ENCODE measurements around the gene PGM1. TPM values are rescaled to one million over a fixed set of nuclear protein-coding genes. Genes with fewer than 3 reads are reported as not detected.

PGM1 gene
- total and polyA plus RNA-seq, 10 of the 15 experiments (the other 5 are each of a cell fraction or from before 2014, with no cell fraction given), result 22.5 to 72.6 (median 50.8) TPM

DNA sequence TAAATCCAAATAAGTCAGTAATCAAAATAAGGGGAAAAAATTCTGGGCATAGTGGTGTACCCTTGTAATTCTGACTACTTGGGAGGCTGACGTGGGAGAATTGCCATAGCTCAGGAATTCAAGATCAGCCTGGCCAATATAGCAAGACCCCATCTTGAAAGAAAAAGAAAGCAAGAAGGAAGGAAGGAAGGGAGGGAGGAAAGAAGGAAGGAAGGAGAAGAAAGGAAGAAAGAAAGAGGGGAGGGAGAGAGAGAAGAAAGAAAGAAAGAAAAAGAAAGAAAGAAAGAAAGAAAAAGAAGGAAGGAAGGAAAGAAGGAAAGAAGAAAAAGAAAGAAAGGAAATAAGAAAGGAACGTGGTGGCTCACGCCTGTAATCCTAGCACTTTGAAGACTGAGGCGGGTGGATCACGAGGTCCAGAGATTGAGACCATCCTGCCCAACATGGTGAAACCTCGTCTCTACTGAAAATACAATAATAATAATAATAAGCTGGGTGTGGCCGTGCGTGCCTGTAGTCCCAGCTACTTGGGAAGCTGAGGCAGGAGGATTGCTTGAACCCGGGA lies 116.1 kb downstream of the PGM1 start (continued):
- TF ChIP-seq BHLHE40 (IDR thresholded peaks at IDR 0.05; ENCODE audit: borderline replicate concordance in 1 of 2, low read depth in 2 of 2, low read length in 1 of 2), result no peak
- TF ChIP-seq, protein P1, sequence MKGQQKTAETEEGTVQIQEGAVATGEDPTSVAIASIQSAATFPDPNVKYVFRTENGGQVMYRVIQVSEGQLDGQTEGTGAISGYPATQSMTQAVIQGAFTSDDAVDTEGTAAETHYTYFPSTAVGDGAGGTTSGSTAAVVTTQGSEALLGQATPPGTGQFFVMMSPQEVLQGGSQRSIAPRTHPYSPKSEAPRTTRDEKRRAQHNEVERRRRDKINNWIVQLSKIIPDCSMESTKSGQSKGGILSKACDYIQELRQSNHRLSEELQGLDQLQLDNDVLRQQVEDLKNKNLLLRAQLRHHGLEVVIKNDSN (IDR thresholded peaks at IDR 0.05; ENCODE audit: borderline replicate concordance, extremely low read length, insufficient read depth, low read depth, low read length), result no peak
- TF ChIP-seq, protein P2, sequence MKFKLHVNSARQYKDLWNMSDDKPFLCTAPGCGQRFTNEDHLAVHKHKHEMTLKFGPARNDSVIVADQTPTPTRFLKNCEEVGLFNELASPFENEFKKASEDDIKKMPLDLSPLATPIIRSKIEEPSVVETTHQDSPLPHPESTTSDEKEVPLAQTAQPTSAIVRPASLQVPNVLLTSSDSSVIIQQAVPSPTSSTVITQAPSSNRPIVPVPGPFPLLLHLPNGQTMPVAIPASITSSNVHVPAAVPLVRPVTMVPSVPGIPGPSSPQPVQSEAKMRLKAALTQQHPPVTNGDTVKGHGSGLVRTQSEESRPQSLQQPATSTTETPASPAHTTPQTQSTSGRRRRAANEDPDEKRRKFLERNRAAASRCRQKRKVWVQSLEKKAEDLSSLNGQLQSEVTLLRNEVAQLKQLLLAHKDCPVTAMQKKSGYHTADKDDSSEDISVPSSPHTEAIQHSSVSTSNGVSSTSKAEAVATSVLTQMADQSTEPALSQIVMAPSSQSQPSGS (IDR thresholded peaks at IDR 0.05; ENCODE audit: low read length), result no peak
- TF ChIP-seq, protein P3, sequence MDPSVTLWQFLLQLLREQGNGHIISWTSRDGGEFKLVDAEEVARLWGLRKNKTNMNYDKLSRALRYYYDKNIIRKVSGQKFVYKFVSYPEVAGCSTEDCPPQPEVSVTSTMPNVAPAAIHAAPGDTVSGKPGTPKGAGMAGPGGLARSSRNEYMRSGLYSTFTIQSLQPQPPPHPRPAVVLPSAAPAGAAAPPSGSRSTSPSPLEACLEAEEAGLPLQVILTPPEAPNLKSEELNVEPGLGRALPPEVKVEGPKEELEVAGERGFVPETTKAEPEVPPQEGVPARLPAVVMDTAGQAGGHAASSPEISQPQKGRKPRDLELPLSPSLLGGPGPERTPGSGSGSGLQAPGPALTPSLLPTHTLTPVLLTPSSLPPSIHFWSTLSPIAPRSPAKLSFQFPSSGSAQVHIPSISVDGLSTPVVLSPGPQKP (IDR thresholded peaks at IDR 0.05; ENCODE audit: low read depth, low read length), result no peak
- TF ChIP-seq SP1 (IDR thresholded peaks at IDR 0.05; ENCODE audit: low read depth, low read length), result no peak
- TF ChIP-seq CBX5 (IDR thresholded peaks at IDR 0.05; ENCODE audit: low read depth), result no peak

Small RNA genes within 50 kb of the gene (small RNA-seq; reads per million reads assigned to genes)
- not detected for gene RF02105
- gene RF02106, result not detected
- gene RF02107, result not detected
- not detected for gene RF02108
- gene RF02109, result not detected
- gene RF02110, result not detected

Other genes with a start within 250 kb of the PGM1 start
- 17.1 and 29.3 TPM in 2 replicates for gene ALG6, start 225.8 kb upstream of the PGM1 start, total RNA-seq (2014; rRNA removed)
- gene ALG6, start 225.8 kb upstream of the PGM1 start, total RNA-seq (2014; rRNA removed; fragmentation: Illumina TruSeq; extraction: Trizol), result 16.8 and 17.1 TPM in 2 replicates
- gene ALG6, start 225.8 kb upstream of the PGM1 start, total RNA-seq (2021), result 12.2 and 13.8 TPM in 2 replicates
- 24.1 and 39.6 TPM in 2 replicates for gene ALG6, start 225.8 kb upstream of the PGM1 start, polyA plus RNA-seq (2011; rRNA removed)
- 17.0 and 20.6 TPM in 2 replicates for gene ALG6, start 225.8 kb upstream of the PGM1 start, polyA plus RNA-seq (2014; fragmentation: Illumina TruSeq; extraction: Trizol)
- 10 to 100 TPM; 13.8 to 20.2 TPM for gene ALG6, start 225.8 kb upstream of the PGM1 start, polyA plus RNA-seq (2014; fragmentation: Nextera tagmentation; extraction: Ambion mirVana)
- gene ALG6, start 225.8 kb upstream of the PGM1 start, polyA plus RNA-seq (2014; rRNA removed), result 12.4 and 15.2 TPM in 2 replicates
- 10 to 100 TPM; 25.2 to 28.5 TPM for gene ALG6, start 225.8 kb upstream of the PGM1 start, polyA plus RNA-seq (2016; fragmentation: Nextera tagmentation; extraction: Ambion mirVana)
- gene ITGB3BP, start 70.2 kb upstream of the PGM1 start, total RNA-seq (2014; rRNA removed), result 53.3 and 64.7 TPM in 2 replicates
- gene ITGB3BP, start 70.2 kb upstream of the PGM1 start, total RNA-seq (2014; rRNA removed; fragmentation: Illumina TruSeq; extraction: Trizol), result 61.4 and 63.2 TPM in 2 replicates
- 38.9 and 39.2 TPM in 2 replicates for gene ITGB3BP, start 70.2 kb upstream of the PGM1 start, total RNA-seq (2021)
- gene ITGB3BP, start 70.2 kb upstream of the PGM1 start, polyA plus RNA-seq (2011; rRNA removed), result 66.2 and 112 TPM in 2 replicates
- 84.4 and 105 TPM in 2 replicates for gene ITGB3BP, start 70.2 kb upstream of the PGM1 start, polyA plus RNA-seq (2014; fragmentation: Illumina TruSeq; extraction: Trizol)
- 10 to 100 TPM; 82.4 to 86.2 TPM for gene ITGB3BP, start 70.2 kb upstream of the PGM1 start, polyA plus RNA-seq (2014; fragmentation: Nextera tagmentation; extraction: Ambion mirVana)
- gene ITGB3BP, start 70.2 kb upstream of the PGM1 start, polyA plus RNA-seq (2014; rRNA removed), result 27.5 and 39.2 TPM in 2 replicates
- gene ITGB3BP, start 70.2 kb upstream of the PGM1 start, polyA plus RNA-seq (2016; fragmentation: Nextera tagmentation; extraction: Ambion mirVana), result 10 to 100 TPM; 57.6 to 62.3 TPM
- gene EFCAB7, start 69.9 kb upstream of the PGM1 start, total RNA-seq (2014; rRNA removed), result 5.4 and 7.0 TPM in 2 replicates
- gene EFCAB7, start 69.9 kb upstream of the PGM1 start, total RNA-seq (2014; rRNA removed; fragmentation: Illumina TruSeq; extraction: Trizol), result 8.1 and 9.2 TPM in 2 replicates
- 3.7 and 5.7 TPM in 2 replicates for gene EFCAB7, start 69.9 kb upstream of the PGM1 start, total RNA-seq (2021)
- 5.2 and 9.7 TPM in 2 replicates for gene EFCAB7, start 69.9 kb upstream of the PGM1 start, polyA plus RNA-seq (2011; rRNA removed)
- gene EFCAB7, start 69.9 kb upstream of the PGM1 start, polyA plus RNA-seq (2014; fragmentation: Illumina TruSeq; extraction: Trizol), result 9.8 and 10.5 TPM in 2 replicates
- gene EFCAB7, start 69.9 kb upstream of the PGM1 start, polyA plus RNA-seq (2014; fragmentation: Nextera tagmentation; extraction: Ambion mirVana), result 1 to 10 TPM; 5.1 to 5.7 TPM
- 3.6 and 4.4 TPM in 2 replicates for gene EFCAB7, start 69.9 kb upstream of the PGM1 start, polyA plus RNA-seq (2014; rRNA removed)
- 1 to 10 TPM; 7.2 to 7.5 TPM for gene EFCAB7, start 69.9 kb upstream of the PGM1 start, polyA plus RNA-seq (2016; fragmentation: Nextera tagmentation; extraction: Ambion mirVana)
- not detected in 2 replicates for gene ROR1, start 180.6 kb downstream of the PGM1 start, total RNA-seq (2014; rRNA removed)
- gene ROR1, start 180.6 kb downstream of the PGM1 start, total RNA-seq (2014; rRNA removed; fragmentation: Illumina TruSeq; extraction: Trizol), result not detected in 2 replicates
- gene ROR1, start 180.6 kb downstream of the PGM1 start, total RNA-seq (2021), result 0.05 and 0.08 TPM in 2 replicates
- 0.08 and 0.13 TPM in 2 replicates for gene ROR1, start 180.6 kb downstream of the PGM1 start, polyA plus RNA-seq (2011; rRNA removed)
- gene ROR1, start 180.6 kb downstream of the PGM1 start, polyA plus RNA-seq (2014; fragmentation: Illumina TruSeq; extraction: Trizol), result not detected in 2 replicates
- under 1 TPM; 0.02 to 0.03 TPM for gene ROR1, start 180.6 kb downstream of the PGM1 start, polyA plus RNA-seq (2014; fragmentation: Nextera tagmentation; extraction: Ambion mirVana)
- gene ROR1, start 180.6 kb downstream of the PGM1 start, polyA plus RNA-seq (2014; rRNA removed), result not detected in 2 replicates
- gene ROR1, start 180.6 kb downstream of the PGM1 start, polyA plus RNA-seq (2016; fragmentation: Nextera tagmentation; extraction: Ambion mirVana), result not detected

Measured in GM12878 (cell line).